Lower lobe of right lung (tissue), 2 donors: ENCODE results near the gene NPTX1. TPM values are rescaled to one million over a fixed set of nuclear protein-coding genes. Genes with fewer than 3 reads are reported as not detected.

Experiments used
- ATAC-seq, 2 donors: fragments of 200-7000 bp; cut with Tn5 transposase; one replicate each; pipeline ENCODE4 v1.9.1; 2020 to 2022; ENCODE audit warnings: mild to moderate bottlenecking in 2 of 2, moderate library complexity in 2 of 2
- DNase-seq: peaks from one replicate; pipeline ENCODE4 v3.0.0-alpha.2; 2020
- H3K27ac ChIP-seq: fragments of 200-600 bp; one replicate; pipeline ENCODE4 v1.8.0; 2022
- H3K27me3 ChIP-seq: fragments of 200-600 bp; one replicate; pipeline ENCODE4 v1.8.0; 2022; ENCODE audit warnings: low read depth
- H3K36me3 ChIP-seq: fragments of 200-600 bp; one replicate; pipeline ENCODE4 v1.8.0; 2022; ENCODE audit warnings: mild to moderate bottlenecking
- H3K4me1 ChIP-seq: fragments of 200-600 bp; one replicate; pipeline ENCODE4 v1.8.0; 2022
- H3K4me3 ChIP-seq: fragments of 200-600 bp; one replicate; pipeline ENCODE4 v1.8.0; 2022; ENCODE audit warnings: mild to moderate bottlenecking
- H3K9me3 ChIP-seq: fragments of 200-600 bp; one replicate; pipeline ENCODE4 v1.8.0; 2022
- CTCF ChIP-seq: fragments of 200-600 bp; IDR thresholded peaks from one replicate; pipeline ENCODE4 v1.8.0; 2022; ENCODE audit warnings: antibody characterized with exemption, mild to moderate bottlenecking
- intact Hi-C: fragments of 100-400 bp; cut with DNase I; formaldehyde crosslinking; loops from one replicate; pipeline ENCODE4 v1.11.0; 2022
- total RNA-seq: library from RNA; stranded (reverse); fragmentation: NEBNext Ultra II Directional; extraction: Animal tissue kit (Norgen Biotek cat#: 25700); gene quantifications from one replicate; pipeline ENCODE4 v1.2.1, GENCODE V29; 2021
- donor health status: DM: no; HTN: yes; CAD: no; lungs with severe emphysema.

NPTX1 gene
- total RNA-seq, 1 donor from 2014 or later, result 2.1 TPM

- no peaks in the 10 kb centered on the region for H3K9me3 ChIP-seq
- H3K4me3 ChIP-seq, result no peak overlapping the region
- no peaks in the 10 kb centered on the region for H3K27me3 ChIP-seq
- TF ChIP-seq CTCF, result no peak
- intact Hi-C loops, result no loop called here
- no peaks in the 10 kb centered on the region for H3K4me1 ChIP-seq
- ATAC-seq (no peak), DNase-seq (no peak)
- H3K27ac ChIP-seq, result no peak overlapping the region
- H3K36me3 ChIP-seq, result no peaks in the 10 kb centered on the region
Observed at GRCh38 chr17:80443498-80443897, 32.9 kb downstream of the NPTX1 start.

- ATAC-seq (no peak), DNase-seq (no peak)
- H3K36me3 ChIP-seq, result no peaks in the 10 kb centered on the region
- intact Hi-C loops, result no loop called here
- H3K9me3 ChIP-seq, result no peaks in the 10 kb centered on the region
- H3K4me1 ChIP-seq, result no peaks in the 10 kb centered on the region
- no peak for TF ChIP-seq CTCF
- no peak overlapping the region for H3K27ac ChIP-seq
- H3K27me3 ChIP-seq, result no peaks in the 10 kb centered on the region
- H3K4me3 ChIP-seq, result no peak overlapping the region
Observed at GRCh38 chr17:80442764-80443163, 33.6 kb downstream of the NPTX1 start.

- no peak overlapping the region for H3K4me3 ChIP-seq
- DNase-seq (no peak), ATAC-seq (no peak)
- intact Hi-C loops, result no loop called here
- H3K27ac ChIP-seq, result no peak overlapping the region
- no peaks in the 10 kb centered on the region for H3K36me3 ChIP-seq
- no peak for TF ChIP-seq CTCF
- H3K4me1 ChIP-seq, result no peaks in the 10 kb centered on the region
- H3K27me3 ChIP-seq, result no peaks in the 10 kb centered on the region
- no peaks in the 10 kb centered on the region for H3K9me3 ChIP-seq
Observed at GRCh38 chr17:80442323-80442659, 34.1 kb downstream of the NPTX1 start.

GRCh38 chr17:80441598-80442322, 34.6 kb downstream of the NPTX1 start:
- no peaks in the 10 kb centered on the region for H3K4me1 ChIP-seq
- no peak overlapping the region for H3K4me3 ChIP-seq
- no peaks in the 10 kb centered on the region for H3K36me3 ChIP-seq
- H3K27ac ChIP-seq, result no peak overlapping the region
- intact Hi-C loops, result no loop called here
- TF ChIP-seq CTCF, result no peak
- no peaks in the 10 kb centered on the region for H3K27me3 ChIP-seq
- H3K9me3 ChIP-seq, result no peaks in the 10 kb centered on the region
- no peak for ATAC-seq
- DNase-seq, result no peak

- Histone ChIP-seq H3K27me3 (no peaks in the 10 kb centered on the region), H3K36me3 (no peaks in the 10 kb centered on the region), H3K9me3 (no peaks in the 10 kb centered on the region), H3K4me1 (no peaks in the 10 kb centered on the region), H3K27ac (no peak overlapping the region), H3K4me3 (no peak overlapping the region)
- intact Hi-C loops, result no loop called here
- TF ChIP-seq CTCF, result no peak
- DNase-seq (no peak), ATAC-seq (no peak)
Observed at GRCh38 chr17:80441133-80441578, 35.3 kb downstream of the NPTX1 start.
